Type B pancreatic cell (in vitro differentiated cells): Measurements from ENCODE around the gene SPOP. TPM values are rescaled to one million over a fixed set of nuclear protein-coding genes. Genes with fewer than 3 reads are reported as not detected.

Source experiments
- DNase-seq: peaks from one replicate; pipeline ENCODE4 v3.0.0; 2021; ENCODE audit warnings: mixed read lengths; ENCODE audit not compliant: unreplicated experiment; ENCODE audit errors: extremely low spot score
- H3K27ac Mint-ChIP-seq: 2 replicates; pipeline ENCODE4 v1.8.0; 2021; ENCODE audit warnings: mild to moderate bottlenecking, mixed read lengths
- H3K27me3 Mint-ChIP-seq: 2 replicates; pipeline ENCODE4 v1.8.0; 2021; ENCODE audit warnings: mixed read lengths
- H3K36me3 Mint-ChIP-seq: 2 replicates; pipeline ENCODE4 v1.8.0; 2021; ENCODE audit warnings: mixed read lengths
- H3K4me1 Mint-ChIP-seq: one replicate; pipeline ENCODE4 v1.8.0; 2021; ENCODE audit warnings: mixed read lengths; ENCODE audit not compliant: unreplicated experiment
- H3K4me3 Mint-ChIP-seq: 2 replicates; pipeline ENCODE4 v1.8.0; 2021; ENCODE audit warnings: mild to moderate bottlenecking, mixed read lengths
- H3K9me3 Mint-ChIP-seq: 2 replicates; pipeline ENCODE4 v1.8.0; 2021; ENCODE audit warnings: mixed read lengths
- total RNA-seq: library from RNA; stranded (reverse); gene quantifications from 2 replicates; pipeline ENCODE4 v1.2.1, GENCODE V29; 2021; ENCODE audit warnings: low replicate concordance
- TF ChIP-seq, protein P1 (sequence below): fragments of 200-600 bp; sonication (generic); conservative IDR thresholded peaks from 2 replicates; pipeline ENCODE4 v1.5.0; 2021; ENCODE audit warnings: antibody characterized with exemption, mild to moderate bottlenecking

The SPOP gene
- total RNA-seq, 1 donor from 2014 or later = 67.7 TPM

DNA sequence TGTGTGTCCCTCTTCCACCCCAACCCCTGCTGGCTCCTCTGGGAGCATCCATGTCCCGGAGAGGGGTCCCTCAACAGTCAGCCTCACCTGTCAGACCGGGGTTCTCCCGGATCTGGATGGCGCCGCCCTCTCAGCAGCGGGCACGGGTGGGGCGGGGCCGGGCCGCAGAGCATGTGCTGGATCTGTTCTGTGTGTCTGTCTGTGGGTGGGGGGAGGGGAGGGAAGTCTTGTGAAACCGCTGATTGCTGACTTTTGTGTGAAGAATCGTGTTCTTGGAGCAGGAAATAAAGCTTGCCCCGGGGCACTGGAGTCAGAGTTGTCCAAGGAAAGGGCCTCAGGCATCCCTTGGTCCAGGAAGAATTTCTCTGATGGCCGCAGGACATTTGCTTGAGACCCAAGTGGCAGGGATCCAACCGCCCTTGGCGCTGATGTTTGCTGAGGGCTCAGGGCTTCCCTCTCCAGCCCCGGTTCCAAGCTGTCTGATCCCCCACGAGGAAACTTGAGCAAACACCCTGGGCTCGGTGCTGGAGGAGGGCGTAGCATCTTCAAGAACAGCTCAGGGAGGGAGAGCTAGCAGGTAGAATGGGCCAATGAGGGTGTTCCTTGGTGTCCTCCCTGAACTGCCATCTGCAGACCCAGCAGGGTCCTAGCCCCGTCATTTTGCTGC, 97.7 kb downstream of the SPOP start:
- TF ChIP-seq, protein P1, sequence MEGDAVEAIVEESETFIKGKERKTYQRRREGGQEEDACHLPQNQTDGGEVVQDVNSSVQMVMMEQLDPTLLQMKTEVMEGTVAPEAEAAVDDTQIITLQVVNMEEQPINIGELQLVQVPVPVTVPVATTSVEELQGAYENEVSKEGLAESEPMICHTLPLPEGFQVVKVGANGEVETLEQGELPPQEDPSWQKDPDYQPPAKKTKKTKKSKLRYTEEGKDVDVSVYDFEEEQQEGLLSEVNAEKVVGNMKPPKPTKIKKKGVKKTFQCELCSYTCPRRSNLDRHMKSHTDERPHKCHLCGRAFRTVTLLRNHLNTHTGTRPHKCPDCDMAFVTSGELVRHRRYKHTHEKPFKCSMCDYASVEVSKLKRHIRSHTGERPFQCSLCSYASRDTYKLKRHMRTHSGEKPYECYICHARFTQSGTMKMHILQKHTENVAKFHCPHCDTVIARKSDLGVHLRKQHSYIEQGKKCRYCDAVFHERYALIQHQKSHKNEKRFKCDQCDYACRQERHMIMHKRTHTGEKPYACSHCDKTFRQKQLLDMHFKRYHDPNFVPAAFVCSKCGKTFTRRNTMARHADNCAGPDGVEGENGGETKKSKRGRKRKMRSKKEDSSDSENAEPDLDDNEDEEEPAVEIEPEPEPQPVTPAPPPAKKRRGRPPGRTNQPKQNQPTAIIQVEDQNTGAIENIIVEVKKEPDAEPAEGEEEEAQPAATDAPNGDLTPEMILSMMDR = no peak
- Mint-ChIP-seq H3K4me3 (no peak overlapping the region), H3K27me3 (peaks cover 16% of the 10 kb centered on the region), H3K4me1 (peaks cover 5% of the 10 kb centered on the region), H3K36me3 (no peaks in the 10 kb centered on the region), H3K9me3 (no peaks in the 10 kb centered on the region), H3K27ac (no peak overlapping the region)
- DNase-seq = no peak

DNA sequence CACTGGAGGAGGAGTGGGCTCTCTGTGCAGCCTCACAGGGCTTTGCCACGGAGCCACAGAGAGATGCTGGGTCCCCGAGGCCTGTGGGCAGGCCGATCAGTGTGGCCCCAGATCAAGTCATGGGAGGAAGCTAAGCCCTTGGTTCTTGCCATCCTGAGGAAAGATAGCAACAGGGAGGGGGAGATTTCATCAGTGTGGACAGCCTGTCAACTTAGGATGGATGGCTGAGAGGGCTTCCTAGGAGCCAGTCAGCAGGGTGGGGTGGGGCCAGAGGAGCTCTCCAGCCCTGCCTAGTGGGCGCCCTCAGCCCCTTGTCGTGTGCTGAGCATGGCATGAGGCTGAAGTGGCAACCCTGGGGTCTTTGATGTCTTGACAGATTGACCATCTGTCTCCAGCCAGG, 98.4 kb downstream of the SPOP start:
- H3K4me3 Mint-ChIP-seq = no peak overlapping the region
- no peak overlapping the region for H3K27ac Mint-ChIP-seq
- H3K9me3 Mint-ChIP-seq = no peaks in the 10 kb centered on the region
- TF ChIP-seq, protein P1 = no peak
- no peaks in the 10 kb centered on the region for H3K36me3 Mint-ChIP-seq
- peaks cover 5% of the 10 kb centered on the region for H3K4me1 Mint-ChIP-seq
- H3K27me3 Mint-ChIP-seq = peaks cover 22% of the 10 kb centered on the region
- DNase-seq = no peak

DNA sequence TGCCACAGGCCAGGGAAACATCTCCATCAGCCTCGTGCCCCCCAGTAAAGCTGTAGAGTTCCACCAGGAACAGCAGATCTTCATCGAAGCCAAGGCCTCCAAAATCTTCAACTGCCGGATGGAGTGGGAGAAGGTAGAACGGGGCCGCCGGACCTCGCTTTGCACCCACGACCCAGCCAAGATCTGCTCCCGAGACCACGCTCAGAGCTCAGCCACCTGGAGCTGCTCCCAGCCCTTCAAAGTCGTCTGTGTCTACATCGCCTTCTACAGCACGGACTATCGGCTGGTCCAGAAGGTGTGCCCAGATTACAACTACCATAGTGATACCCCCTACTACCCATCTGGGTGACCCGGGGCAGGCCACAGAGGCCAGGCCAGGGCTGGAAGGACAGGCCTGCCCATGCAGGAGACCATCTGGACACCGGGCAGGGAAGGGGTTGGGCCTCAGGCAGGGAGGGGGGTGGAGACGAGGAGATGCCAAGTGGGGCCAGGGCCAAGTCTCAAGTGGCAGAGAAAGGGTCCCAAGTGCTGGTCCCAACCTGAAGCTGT, 98.9 kb downstream of the SPOP start:
- no peak overlapping the region for H3K4me3 Mint-ChIP-seq
- peaks cover 4% of the 10 kb centered on the region for H3K4me1 Mint-ChIP-seq
- no peak overlapping the region for H3K27ac Mint-ChIP-seq
- H3K27me3 Mint-ChIP-seq = peaks cover 27% of the 10 kb centered on the region
- no peaks in the 10 kb centered on the region for H3K36me3 Mint-ChIP-seq
- DNase-seq = no peak
- TF ChIP-seq, protein P1 = no peak
- H3K9me3 Mint-ChIP-seq = no peaks in the 10 kb centered on the region

DNA sequence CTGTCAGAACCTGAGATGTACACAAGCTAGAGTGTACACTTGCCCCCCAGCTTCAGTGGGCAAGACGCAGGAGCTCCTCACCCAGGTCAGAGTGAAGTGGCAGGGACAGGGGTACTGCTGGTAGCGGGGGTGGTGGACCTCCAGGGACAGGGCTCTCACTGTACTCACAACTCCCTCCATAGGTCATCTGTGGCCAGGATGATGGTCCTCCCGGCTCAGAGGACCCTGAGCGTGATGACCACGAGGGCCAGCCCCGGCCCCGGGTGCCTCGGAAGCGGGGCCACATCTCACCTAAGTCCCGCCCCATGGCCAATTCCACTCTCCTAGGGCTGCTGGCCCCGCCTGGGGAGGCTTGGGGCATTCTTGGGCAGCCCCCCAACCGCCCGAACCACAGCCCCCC, 99.5 kb downstream of the SPOP start:
- no peak overlapping the region for H3K27ac Mint-ChIP-seq
- TF ChIP-seq, protein P1 = no peak
- no peaks in the 10 kb centered on the region for H3K9me3 Mint-ChIP-seq
- H3K4me1 Mint-ChIP-seq = no peaks in the 10 kb centered on the region
- DNase-seq = no peak
- H3K4me3 Mint-ChIP-seq = no peak overlapping the region
- no peaks in the 10 kb centered on the region for H3K36me3 Mint-ChIP-seq
- peaks cover 33% of the 10 kb centered on the region for H3K27me3 Mint-ChIP-seq

DNA sequence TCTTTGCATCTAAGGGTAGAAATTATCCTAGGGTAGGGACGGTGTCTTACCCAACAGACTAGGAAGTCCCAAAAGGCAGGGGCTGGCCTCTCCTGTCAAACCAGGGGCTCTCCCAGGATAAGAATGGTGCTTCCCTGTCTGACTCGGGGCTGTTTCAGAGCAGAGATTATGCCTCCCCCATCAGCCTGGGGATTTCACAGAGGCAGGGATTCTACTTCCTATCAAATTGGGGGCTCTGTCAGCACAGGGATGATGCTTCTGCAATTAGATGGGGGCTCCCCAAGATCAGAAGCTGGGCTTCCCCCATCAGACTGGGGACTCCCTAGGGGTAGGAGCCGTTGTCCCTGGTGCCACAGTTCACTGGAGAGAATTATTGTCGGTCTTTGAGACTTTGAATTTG, 99.9 kb downstream of the SPOP start:
- Mint-ChIP-seq H3K4me3 (peak overlapping the region; percentile 88), H3K36me3 (no peaks in the 10 kb centered on the region), H3K4me1 (no peaks in the 10 kb centered on the region), H3K9me3 (no peaks in the 10 kb centered on the region), H3K27ac (no peak overlapping the region), H3K27me3 (peaks cover 37% of the 10 kb centered on the region)
- DNase-seq = no peak
- TF ChIP-seq, protein P1 = no peak
